VCaP (cell line): Measurements from ENCODE around the gene LMAN2.

Experiments used
- H3K27ac ChIP-seq: fragments of 450-650 bp; 2 replicates; pipeline ENCODE4 v1.5.1; 2017
- TF ChIP-seq, protein P1 (sequence below): fragments of 450-650 bp; conservative IDR thresholded peaks from 2 replicates; pipeline ENCODE4 v1.5.1; 2017; ENCODE audit warnings: mild to moderate bottlenecking, moderate library complexity

The LMAN2 gene

DNA sequence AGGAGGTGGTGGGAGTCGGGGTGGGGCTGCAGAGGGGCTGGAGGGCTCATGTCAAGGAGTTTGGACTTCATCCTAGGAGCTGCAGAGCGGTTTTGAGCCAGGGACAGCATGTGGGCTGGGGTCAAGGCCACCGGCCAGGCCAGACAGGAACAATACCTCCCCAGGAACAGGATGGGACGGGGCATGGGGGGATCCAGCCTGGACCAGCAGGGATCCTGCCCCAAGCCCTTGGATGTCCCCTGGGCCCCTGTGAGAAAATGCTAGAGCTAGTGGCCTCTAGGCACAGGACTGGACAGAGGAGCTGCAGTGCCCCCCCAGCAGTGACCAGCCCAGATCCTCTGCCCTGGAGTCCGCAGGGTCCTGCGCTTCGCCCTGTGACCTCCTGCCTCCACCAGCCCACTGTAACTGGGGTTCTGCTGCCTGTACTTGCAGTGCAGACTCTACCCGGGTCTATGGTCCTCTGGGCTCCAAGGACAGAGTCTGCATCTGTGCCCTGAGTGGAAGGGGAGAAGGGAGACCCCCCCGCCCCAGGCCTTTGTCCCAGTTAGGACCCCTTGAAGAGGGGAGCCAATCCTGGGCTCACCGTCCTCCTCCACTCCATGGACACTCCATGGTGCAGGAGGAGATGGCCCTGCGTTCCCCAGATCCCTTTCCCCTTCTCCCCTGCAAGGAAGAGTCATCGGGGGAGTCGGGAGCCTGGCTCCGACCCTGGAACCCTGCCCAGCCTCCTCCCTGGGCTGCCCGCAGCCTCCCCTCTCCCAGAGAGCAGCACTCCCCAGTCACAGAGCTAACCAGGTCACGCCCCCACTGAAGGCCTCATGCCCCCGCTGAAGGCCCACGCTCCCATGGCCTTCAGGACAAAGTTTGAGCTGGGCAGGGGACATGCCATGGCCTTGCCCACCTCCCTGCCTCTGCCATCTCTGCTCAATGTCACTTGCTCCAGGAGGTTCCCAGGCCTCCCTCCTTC, 36.8 kb downstream of the LMAN2 start:
- H3K27ac ChIP-seq: no peak overlapping the region
- TF ChIP-seq, protein P1, sequence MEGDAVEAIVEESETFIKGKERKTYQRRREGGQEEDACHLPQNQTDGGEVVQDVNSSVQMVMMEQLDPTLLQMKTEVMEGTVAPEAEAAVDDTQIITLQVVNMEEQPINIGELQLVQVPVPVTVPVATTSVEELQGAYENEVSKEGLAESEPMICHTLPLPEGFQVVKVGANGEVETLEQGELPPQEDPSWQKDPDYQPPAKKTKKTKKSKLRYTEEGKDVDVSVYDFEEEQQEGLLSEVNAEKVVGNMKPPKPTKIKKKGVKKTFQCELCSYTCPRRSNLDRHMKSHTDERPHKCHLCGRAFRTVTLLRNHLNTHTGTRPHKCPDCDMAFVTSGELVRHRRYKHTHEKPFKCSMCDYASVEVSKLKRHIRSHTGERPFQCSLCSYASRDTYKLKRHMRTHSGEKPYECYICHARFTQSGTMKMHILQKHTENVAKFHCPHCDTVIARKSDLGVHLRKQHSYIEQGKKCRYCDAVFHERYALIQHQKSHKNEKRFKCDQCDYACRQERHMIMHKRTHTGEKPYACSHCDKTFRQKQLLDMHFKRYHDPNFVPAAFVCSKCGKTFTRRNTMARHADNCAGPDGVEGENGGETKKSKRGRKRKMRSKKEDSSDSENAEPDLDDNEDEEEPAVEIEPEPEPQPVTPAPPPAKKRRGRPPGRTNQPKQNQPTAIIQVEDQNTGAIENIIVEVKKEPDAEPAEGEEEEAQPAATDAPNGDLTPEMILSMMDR: no peak

DNA sequence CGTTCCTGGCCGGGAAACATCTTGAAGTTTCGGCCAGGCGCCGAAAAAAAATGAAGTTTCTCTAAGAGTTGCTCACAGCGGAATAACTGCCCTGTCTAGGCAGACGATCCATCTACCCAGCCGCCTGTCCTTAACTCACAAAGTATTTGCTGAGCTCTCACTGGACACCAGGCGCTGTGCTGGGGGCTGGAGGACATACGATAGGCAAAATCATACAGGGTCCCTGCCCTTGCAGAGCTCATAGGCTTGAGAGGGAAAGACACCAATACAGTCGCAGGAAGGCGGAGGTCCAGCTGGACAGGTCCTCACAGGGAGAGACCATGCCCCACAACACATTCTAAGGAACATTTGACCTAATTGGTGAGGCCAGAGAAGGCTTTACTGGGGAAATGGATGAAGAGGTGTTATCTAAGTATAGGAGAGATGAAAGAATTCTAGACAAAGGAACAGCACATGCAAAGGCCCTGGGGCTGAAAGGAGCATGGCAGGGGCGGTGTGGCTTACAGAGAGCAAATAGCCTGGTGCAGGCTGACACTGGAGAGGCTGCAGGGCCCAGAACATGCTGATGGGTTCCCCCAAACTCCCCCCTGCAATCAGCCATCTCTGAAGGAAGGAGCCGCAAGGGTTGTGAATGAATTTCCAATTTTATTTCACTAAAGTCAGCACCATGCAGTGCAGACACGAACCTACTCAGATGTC, 37.8 kb downstream of the LMAN2 start:
- H3K27ac ChIP-seq: peak overlapping the region; percentile 83; the same call in 1 of the 2 replicates
- TF ChIP-seq, protein P1: no peak

DNA sequence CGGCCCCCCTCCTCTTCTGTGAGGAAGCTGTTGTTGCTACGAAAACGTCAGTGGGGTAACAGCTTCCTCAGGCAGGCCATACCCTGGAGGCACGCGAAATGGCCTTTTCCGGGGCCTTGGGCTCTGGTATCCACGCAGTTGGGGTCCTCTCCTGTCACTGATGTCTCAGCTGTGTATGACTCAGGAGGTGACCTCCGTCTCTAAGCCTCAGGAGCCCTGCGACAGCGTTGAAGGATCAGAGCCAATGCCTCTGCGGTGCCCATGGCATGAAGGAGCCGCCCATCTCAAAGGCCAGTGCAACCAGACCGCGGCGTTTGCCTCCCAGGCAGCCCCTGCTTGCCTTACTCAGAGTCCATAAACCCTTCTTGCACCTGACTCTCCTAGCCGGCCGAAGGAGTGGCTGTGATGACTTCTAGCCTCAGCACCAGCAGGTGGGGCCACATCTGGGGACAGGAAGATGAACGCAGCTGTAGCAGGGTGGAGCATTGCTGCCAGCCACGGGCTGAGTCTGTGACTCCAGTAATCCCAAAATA, 38.8 kb downstream of the LMAN2 start:
- TF ChIP-seq, protein P1: 0 out of 2 replicates have a peak, but pooled peaks have one; percentile 8
- peak overlapping the region; percentile 83 for H3K27ac ChIP-seq

DNA sequence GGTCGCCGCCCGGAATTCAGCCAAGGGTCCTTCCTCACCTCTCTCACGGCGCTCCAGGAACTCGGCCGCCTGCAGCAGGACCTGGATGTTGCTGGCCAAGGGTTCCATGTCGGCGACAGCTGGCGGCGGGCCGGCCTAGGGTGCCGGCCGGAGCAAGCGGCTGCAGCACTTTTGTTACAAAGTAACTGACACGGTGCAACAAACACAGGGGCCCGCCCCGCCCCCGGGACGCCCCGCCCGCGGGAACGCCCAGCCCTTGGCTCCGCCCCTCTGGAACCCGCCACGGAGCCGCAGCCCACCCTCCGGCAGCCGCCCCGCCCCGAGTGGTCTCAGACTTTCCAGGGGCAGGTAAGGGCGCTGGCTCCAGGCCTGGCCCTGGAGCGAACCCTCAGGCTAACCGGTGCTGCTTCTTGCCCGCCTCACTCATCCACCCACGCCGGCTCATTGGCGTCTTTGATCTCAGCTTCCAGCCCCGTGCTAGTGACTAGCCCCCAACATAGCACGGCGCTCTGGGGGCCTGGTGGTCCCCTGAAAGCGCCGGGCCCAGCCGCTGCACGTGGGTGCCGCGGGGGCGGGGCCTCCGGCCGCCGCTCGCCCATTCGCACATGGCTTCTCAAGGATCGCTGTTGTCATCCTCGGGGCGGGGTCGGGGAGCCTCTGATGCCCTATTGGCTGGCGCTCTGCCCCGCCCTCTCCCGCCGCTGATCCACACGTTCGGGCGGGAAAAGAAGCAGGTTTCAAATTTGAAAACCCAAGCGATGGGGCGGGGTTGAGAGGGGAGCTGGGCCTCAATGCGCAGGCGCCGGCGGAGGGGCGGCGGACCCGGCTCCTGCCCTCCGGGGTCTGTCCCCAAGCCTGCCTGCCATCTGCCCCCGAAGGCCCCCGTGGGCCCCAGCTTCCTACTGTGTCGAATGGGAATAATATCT, 39.5 kb downstream of the LMAN2 start, which contains the start of gene MXD3:
Gene MXD3 (minus strand): TSS at position 176 of the 926 bp plus-strand sequence. CDS start 68 bp downstream, at position 108.
- TF ChIP-seq, protein P1: no peak
- H3K27ac ChIP-seq: peak within 1 kb of the TSS; percentile 83

DNA sequence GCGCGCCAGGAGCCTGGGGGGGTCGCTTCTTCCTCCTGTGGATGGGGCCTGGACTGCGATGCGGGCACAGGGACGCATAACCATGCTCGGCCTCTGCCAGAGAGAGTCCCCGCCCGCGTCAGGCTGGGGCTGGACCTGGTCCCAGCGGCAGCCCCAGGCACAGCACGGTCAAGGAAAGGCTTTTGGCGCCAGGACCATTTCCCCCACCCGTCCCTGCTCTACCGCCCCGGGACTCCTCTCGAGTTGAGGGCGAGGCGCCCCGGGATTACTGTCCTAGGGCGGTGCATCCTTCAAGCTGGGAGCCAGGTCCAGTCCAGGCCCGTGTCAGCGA, 40.1 kb downstream of the LMAN2 start:
- TF ChIP-seq, protein P1: no peak
- peak overlapping the region; percentile 83 for H3K27ac ChIP-seq

DNA sequence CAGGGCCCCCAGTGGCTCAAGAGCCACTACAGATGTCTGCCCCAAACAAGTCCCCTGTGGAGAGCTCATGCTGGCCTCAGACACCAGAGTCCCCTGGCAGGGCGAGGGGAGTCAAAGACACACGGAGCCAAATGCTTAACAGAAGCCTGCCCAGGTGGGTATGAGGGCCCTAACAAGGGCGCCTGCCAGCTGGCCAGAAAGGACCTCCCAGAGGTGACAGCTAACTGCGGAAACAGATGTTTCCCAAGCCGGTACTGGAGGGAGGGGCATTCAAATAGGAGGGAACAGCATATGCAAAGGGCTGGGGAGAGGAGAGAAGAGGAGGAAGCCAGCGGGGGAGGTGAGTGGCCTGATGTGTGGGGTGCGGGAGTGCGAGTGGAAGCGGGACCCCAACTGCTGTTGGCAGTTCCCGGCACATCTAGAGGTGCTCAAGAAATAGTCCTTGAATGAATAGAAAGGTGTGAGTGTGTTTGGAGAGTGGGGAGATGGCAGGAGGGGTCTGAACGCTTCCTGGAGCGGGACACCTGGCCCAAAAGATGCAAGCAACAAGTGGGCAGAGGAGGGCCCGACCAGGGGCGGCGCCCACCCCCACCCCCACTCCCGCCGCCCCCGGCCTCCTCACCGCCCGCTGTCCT, 40.6 kb downstream of the LMAN2 start:
- TF ChIP-seq, protein P1: no peak
- peak overlapping the region; percentile 83 for H3K27ac ChIP-seq
